Activated CD4-positive, alpha-beta T cell treated with anti-CD3 and anti-CD28 coated beads, Interleukin-2, amount 10 ng/mL, durations not matched to agents 7 days and 5 days (primary cell): ENCODE results near the gene NCAM1. TPM values are rescaled to one million over a fixed set of nuclear protein-coding genes. Genes with fewer than 3 reads are reported as not detected.
A peak's percentile ranks its signal among the peaks of the same experiment; 100 is the strongest.
"Not testable (repeated sequence)": the region's sequence is repeated elsewhere in the genome, so short reads cannot be mapped to it uniquely, and the experiment has no call there.

Experiments used
- CTCF ChIA-PET: fragments of 350-600 bp; sonication (Branson Sonifier 250); formaldehyde crosslinking; loops from one replicate; lab custom pipeline; 2021; ENCODE audit warnings: antibody characterized with exemption; lab: Charles Lee
- POLR2A ChIA-PET: fragments of 350-600 bp; sonication (Branson Sonifier 250); formaldehyde crosslinking; loops from one replicate; lab custom pipeline; 2021; ENCODE audit warnings: antibody characterized with exemption; lab: Charles Lee
- DNase-seq: peaks from one replicate; pipeline ENCODE4 v3.0.0-alpha.2; 2020
- H3K27ac Mint-ChIP-seq: one replicate; pipeline ENCODE4 v1.8.0; 2021; ENCODE audit warnings: mild to moderate bottlenecking, moderate library complexity, mixed read lengths
- H3K27me3 Mint-ChIP-seq: one replicate; pipeline ENCODE4 v1.8.0; 2021; ENCODE audit warnings: mixed read lengths
- H3K36me3 Mint-ChIP-seq: one replicate; pipeline ENCODE4 v1.8.0; 2021; ENCODE audit warnings: low read depth, mixed read lengths
- H3K4me1 Mint-ChIP-seq: one replicate; pipeline ENCODE4 v1.8.0; 2021; ENCODE audit warnings: mixed read lengths
- H3K4me3 Mint-ChIP-seq: one replicate; pipeline ENCODE4 v1.8.0; 2021; ENCODE audit warnings: mild to moderate bottlenecking, moderate library complexity, mixed read lengths
- H3K9me3 Mint-ChIP-seq: one replicate; pipeline ENCODE4 v1.8.0; 2021; ENCODE audit warnings: mixed read lengths
- total RNA-seq, 2 experiments: library from RNA; stranded (reverse); gene quantifications; one replicate each; pipeline ENCODE4 v1.2.3, GENCODE V29; 2021

The NCAM1 gene
- total RNA-seq, 2 experiments from 2014 or later, result 0.15 to 0.42 TPM

DNA sequence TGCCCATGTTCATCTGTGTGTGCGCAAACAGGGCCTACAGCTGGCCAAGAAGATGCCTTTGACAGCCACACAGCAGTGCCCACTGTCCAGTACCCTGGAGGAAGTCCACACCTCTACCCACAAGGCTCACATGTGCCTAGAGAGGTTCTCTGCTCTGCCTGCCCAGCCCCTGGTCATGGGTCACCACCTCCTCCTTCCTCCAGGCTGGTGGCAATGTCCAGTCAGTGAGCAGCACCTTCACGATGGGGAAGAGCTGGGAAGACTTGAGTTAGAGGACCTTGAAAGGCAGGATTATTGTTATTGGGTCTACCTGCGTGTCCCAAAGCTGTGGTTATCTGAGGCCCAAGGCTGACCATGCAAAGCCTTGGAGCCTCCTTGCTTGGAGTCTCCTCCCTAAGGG, 324.8 kb downstream of the NCAM1 start:
- Mint-ChIP-seq H3K27me3 (no peaks in the 10 kb centered on the region), H3K36me3 (no peaks in the 10 kb centered on the region), H3K4me1 (no peaks in the 10 kb centered on the region), H3K27ac (no peak overlapping the region), H3K4me3 (no peak overlapping the region), H3K9me3 (no peaks in the 10 kb centered on the region)
- DNase-seq, result no peak
- POLR2A ChIA-PET, result no interaction called here
- CTCF ChIA-PET, result interaction anchor here (0.5 to 0.7 kb wide), 2 partner anchors 10 to 442 kb away, joined by 3 to 5 read pairs; no protein-coding TSS in a partner anchor

DNA sequence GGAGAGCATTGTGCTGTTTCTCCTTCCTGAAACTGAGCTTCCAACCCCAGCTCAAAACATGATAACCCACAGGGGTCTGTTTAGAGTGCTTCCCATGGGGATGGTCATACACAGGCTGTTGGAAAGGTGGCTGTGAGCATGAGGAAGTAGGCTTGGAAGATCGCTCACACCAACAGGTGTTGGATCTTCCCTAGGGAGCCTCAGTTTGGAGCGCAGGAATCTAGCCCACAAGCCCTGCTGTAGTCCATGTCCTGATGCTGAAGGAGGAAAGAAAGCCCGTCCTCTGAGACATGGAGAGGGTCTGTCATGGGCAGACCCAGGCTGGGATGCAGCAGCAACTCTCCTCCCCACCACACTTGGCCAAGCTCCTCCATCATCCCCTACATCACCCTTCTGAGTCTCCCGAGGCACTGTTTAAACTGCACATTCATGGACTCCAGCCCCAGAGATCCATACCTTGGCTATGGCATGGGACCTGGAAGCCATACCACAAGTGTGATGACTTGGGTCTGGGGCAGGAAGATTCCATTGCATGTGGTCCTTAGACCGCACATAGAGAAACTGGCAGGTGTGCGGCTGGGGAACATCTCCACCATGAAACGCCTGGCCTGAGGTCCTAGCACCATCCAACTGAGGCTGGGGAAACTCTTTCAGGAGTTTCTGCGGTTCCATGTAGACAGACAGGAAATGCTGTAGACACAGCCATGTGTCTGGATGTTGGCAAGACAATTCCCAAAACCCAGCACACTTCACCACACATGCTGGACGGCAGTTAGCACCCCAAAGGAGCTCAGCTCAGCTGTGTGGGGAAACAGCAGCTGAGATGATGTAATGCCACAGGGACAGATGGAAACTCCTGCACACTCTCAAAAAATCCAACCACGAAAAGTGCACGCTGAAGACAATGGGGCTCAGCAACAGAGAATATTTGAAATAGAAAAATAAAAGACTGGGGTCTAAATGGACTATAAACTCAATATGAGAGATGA, 325.6 kb downstream of the NCAM1 start:
- H3K27me3 Mint-ChIP-seq, result no peaks in the 10 kb centered on the region
- H3K4me3 Mint-ChIP-seq, result no peak overlapping the region
- no peak overlapping the region for H3K27ac Mint-ChIP-seq
- CTCF ChIA-PET, result interaction anchor here (0.7 kb wide), 1 partner anchor 10 kb away, joined by 3 read pairs; no protein-coding TSS in a partner anchor
- POLR2A ChIA-PET, result no interaction called here
- H3K9me3 Mint-ChIP-seq, result no peaks in the 10 kb centered on the region
- H3K36me3 Mint-ChIP-seq, result no peaks in the 10 kb centered on the region
- DNase-seq, result no peak
- H3K4me1 Mint-ChIP-seq, result no peaks in the 10 kb centered on the region

DNA sequence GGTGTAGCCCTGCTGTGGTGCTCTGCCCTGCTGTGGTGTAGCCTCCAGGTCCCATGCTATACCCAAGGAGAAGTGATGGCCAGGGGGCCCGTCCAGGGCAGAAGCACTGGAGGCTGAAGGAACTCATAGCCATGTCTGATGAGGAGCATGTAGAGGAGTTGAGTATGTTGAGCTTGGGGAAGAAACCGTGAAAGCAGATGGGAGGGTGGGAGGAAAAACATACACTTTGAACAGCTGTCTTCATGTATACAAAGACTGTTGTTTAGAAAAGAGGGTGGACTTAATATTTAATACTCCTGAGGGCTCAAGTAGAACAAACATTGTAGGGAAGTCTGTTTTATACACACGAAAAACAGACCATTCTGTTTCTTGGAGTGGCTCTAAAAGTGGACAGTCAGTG, 326.6 kb downstream of the NCAM1 start:
- Mint-ChIP-seq H3K4me3 (no peak overlapping the region), H3K9me3 (no peaks in the 10 kb centered on the region), H3K27ac (no peak overlapping the region), H3K36me3 (no peaks in the 10 kb centered on the region), H3K27me3 (no peaks in the 10 kb centered on the region), H3K4me1 (no peaks in the 10 kb centered on the region)
- DNase-seq, result no peak
- ChIA-PET CTCF (interaction anchor here (2.8 kb wide), 1 partner anchor 699 kb away, joined by 17 read pairs; no protein-coding TSS in a partner anchor), POLR2A (no interaction called here)

DNA sequence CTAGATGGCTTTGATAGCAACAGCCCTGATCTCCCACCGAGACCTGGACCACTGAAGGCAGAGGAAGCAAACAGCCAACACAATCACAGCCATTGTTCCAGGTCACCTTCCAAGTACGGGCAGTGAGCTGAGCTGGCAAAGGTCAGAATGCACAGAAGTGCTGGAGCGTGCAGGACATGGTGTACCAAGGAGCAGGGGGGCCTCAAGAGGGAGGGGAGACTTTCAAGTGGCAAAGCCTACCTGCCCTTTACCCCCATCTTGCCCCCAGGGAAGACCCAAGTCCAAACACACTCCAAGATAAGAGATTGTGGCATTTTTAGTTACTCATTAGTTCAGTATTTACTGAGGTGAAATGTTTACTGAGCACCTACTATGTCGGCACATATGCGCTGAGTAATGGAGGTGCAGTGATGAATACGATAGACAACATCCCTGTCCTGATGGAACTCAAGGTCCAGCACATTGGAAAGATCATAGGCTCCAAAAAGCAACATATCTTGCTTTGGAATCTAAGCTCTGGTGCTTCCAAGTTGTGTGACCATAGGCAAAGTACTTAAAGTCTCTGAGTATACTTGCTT, 327.2 kb downstream of the NCAM1 start:
- ChIA-PET CTCF (interaction anchor here (1.5 to 2.8 kb wide), 2 partner anchors 700 to 999 kb away, joined by 4 to 17 read pairs; no protein-coding TSS in a partner anchor), POLR2A (no interaction called here)
- no peaks in the 10 kb centered on the region for H3K4me1 Mint-ChIP-seq
- no peaks in the 10 kb centered on the region for H3K9me3 Mint-ChIP-seq
- no peak overlapping the region for H3K4me3 Mint-ChIP-seq
- H3K27me3 Mint-ChIP-seq, result no peaks in the 10 kb centered on the region
- DNase-seq, result no peak
- H3K27ac Mint-ChIP-seq, result no peak overlapping the region
- no peaks in the 10 kb centered on the region for H3K36me3 Mint-ChIP-seq

DNA sequence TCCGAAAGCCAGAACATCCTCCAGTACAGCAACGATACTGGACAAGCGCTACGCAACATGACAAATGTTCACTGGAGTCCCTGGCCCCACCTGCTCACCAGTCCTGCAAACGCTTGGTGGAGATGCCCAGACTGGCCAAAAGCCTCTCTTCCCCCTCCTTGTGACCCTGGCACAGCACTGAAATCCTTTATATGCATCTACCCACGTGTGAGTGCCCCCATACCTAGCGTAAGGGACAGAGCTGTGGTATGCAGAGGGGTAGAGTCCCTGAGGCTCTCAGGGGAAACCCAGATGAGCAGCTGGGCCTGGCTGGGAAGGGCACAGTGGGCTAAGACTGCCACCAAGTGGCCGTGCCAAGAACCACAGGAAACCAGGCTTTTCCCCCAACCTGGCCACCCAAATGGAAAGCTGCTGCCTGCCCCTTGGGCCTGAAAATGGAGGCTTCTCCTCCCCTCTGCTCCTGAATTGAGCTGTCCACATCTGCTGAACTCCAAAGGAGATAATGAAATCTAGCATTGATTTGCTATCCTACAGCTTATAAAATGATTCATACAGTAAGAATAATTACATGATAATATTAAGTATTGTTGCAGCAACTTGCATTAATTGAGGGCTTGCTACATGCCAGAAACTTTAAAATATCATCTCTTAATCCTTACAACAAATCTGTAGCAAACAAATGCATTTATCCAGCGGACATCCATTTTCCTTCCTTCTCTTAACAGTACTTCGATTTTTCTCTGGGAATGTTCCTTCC, 328.4 kb downstream of the NCAM1 start:
- POLR2A ChIA-PET, result no interaction called here
- peak; percentile 63 for DNase-seq
- CTCF ChIA-PET, result interaction anchor here (0.6 to 2.8 kb wide), 10 partner anchors 9 to 1070 kb away, joined by 3 to 17 read pairs (median 4); partner anchors contain the start of gene TTC12
- H3K9me3 Mint-ChIP-seq, result no peaks in the 10 kb centered on the region
- no peaks in the 10 kb centered on the region for H3K36me3 Mint-ChIP-seq
- no peaks in the 10 kb centered on the region for H3K4me1 Mint-ChIP-seq
- H3K27ac Mint-ChIP-seq, result no peak overlapping the region
- H3K27me3 Mint-ChIP-seq, result peaks cover 2% of the 10 kb centered on the region
- H3K4me3 Mint-ChIP-seq, result no peak overlapping the region

DNA sequence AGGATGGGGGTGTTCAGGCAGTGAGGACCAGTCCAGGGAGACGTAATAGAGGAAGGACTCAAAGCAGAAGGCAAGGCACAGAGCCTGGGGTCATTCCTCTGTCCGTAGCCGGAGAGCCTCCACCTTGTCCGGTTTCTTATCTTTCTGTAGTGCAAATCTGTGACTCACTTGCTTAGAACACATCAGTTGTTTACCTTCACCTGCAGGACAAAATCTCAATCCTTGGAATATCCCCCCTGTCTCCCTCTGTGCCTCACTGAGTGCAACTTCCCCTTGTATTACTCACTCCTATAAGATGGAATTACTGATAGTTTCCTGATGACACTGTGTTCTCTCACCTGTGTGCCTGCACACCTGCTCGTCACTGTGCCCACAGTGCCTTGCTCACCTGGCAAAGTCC, 332.7 kb downstream of the NCAM1 start:
- Mint-ChIP-seq H3K9me3 (no peaks in the 10 kb centered on the region), H3K4me3 (no peak overlapping the region), H3K27me3 (peaks cover 10% of the 10 kb centered on the region), H3K36me3 (no peaks in the 10 kb centered on the region), H3K4me1 (no peaks in the 10 kb centered on the region), H3K27ac (no peak overlapping the region)
- no peak for DNase-seq
- ChIA-PET POLR2A (no interaction called here), CTCF (no interaction called here)

DNA sequence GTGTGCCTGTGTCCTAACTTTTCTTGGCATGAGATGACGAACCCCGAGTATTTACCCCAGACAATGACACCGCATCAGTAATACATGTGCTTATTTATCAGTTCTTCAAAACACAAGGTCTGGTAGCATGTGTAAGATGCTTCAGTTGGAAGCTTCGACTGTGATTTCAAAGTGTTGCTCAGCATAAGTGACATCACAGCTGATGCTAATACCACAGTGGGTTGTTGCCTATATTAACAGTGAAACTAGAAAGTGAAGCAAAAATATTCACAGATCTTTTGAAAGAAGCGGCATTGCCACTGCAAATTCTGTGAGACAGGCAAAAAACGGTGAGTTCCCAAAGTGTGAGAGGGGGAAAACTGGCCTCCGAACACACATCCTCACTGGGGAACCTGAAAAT, 334.8 kb downstream of the NCAM1 start:
- ChIA-PET POLR2A (no interaction called here), CTCF (interaction anchor here (1.2 kb wide), 1 partner anchor 10 kb away, joined by 3 read pairs; no protein-coding TSS in a partner anchor)
- no peak overlapping the region for H3K27ac Mint-ChIP-seq
- no peaks in the 10 kb centered on the region for H3K36me3 Mint-ChIP-seq
- H3K9me3 Mint-ChIP-seq, result no peaks in the 10 kb centered on the region
- H3K4me3 Mint-ChIP-seq, result no peak overlapping the region
- no peaks in the 10 kb centered on the region for H3K4me1 Mint-ChIP-seq
- no peak for DNase-seq
- peaks cover 27% of the 10 kb centered on the region for H3K27me3 Mint-ChIP-seq

DNA sequence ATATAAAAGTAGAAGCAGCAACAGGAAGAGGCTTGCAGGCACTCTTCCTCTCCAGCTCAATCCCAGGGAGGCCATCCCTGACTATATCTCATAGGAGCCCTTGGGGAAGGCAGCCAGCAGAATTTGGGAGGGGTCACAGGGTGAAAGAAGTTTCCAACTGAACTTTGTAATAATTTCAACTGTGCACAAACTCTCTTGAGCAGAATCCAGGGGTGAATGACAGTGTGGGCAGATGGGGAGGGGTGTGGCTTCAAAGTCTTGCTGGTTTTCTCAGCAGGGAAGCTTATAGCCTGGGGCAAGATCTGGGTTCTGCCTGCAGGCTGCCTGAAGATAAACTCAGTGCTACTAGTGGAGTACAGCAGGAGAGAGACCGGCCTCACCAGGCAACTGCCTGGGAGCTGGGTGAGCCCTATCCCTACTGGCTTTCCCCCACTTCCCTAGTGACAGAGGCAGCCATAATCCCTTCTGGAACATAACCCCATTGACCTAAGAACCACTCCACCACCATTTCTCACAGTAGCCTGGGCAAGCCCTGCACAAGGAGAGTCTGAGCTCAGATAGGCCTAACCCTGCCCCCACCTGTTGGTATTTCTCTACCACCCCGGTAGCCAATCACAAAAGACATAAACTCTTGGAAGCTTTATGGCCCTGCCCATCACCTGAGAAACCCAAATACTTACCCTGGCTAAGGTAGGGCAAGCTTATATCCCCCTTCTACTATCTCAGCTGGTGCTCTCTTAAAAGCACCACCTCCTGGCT, 335.4 kb downstream of the NCAM1 start:
- Mint-ChIP-seq H3K27me3 (peaks cover 28% of the 10 kb centered on the region), H3K36me3 (no peaks in the 10 kb centered on the region), H3K4me3 (no peak overlapping the region), H3K27ac (no peak overlapping the region), H3K4me1 (no peaks in the 10 kb centered on the region), H3K9me3 (no peaks in the 10 kb centered on the region)
- ChIA-PET POLR2A (no interaction called here), CTCF (interaction anchor here (1.2 kb wide), 1 partner anchor 10 kb away, joined by 3 read pairs; no protein-coding TSS in a partner anchor)
- DNase-seq, result no peak

DNA sequence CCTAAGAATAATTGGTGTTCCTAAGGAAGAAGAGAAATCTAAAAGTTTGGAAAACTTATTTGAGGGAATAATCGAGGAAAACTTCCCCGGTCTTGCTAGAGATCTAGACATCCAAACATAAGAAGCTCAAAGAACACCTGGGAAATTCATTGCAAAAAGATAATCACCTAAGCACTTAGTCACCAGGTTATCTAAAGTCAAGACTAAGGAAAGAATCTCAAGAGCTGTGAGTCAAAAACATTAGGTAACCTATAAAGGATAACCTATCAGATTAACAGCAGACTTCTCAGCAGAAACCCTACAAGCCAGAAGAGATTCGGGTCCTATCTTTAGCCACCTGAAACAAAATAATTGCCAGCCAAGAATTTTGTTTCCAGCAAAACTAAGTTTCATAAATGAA, 337.3 kb downstream of the NCAM1 start:
- POLR2A ChIA-PET, H3K27ac Mint-ChIP-seq, H3K9me3 Mint-ChIP-seq, H3K4me1 Mint-ChIP-seq, H3K36me3 Mint-ChIP-seq, H3K4me3 Mint-ChIP-seq, DNase-seq: not testable (repeated sequence)
- peaks cover 27% of the 10 kb centered on the region for H3K27me3 Mint-ChIP-seq
- CTCF ChIA-PET, result interaction anchor here (1.1 kb wide), 1 partner anchor 9 kb away, joined by 4 read pairs; no protein-coding TSS in a partner anchor

DNA sequence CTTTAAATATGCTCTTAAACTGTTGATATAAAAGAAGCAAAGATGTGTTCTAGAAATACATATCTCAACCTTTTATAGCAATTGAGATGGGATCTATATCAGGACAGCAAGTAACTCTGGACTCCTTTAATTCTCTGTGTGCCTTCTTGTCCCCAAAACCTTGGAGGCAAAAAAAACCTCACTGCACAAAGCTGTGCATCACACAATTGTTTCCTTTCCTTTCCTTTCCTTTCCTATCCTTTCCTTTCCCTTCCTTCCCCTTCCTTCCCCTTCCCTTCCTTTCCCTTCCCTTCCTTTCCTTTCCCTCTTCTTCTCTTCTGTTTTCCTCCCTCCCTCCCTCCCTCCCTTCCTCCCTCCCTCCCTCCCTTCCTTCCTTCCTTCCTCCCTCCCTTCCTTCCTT, 343.7 kb downstream of the NCAM1 start:
- no peaks in the 10 kb centered on the region for H3K9me3 Mint-ChIP-seq
- H3K36me3 Mint-ChIP-seq, result no peaks in the 10 kb centered on the region
- H3K27me3 Mint-ChIP-seq, result peaks cover 9% of the 10 kb centered on the region
- no peak overlapping the region for H3K27ac Mint-ChIP-seq
- DNase-seq, result no peak
- H3K4me3 Mint-ChIP-seq, result no peak overlapping the region
- POLR2A ChIA-PET, result no interaction called here
- CTCF ChIA-PET, result interaction anchor here (0.6 kb wide), 2 partner anchors 115 to 455 kb away, joined by 3 to 4 read pairs; no protein-coding TSS in a partner anchor
- H3K4me1 Mint-ChIP-seq, result no peaks in the 10 kb centered on the region

DNA sequence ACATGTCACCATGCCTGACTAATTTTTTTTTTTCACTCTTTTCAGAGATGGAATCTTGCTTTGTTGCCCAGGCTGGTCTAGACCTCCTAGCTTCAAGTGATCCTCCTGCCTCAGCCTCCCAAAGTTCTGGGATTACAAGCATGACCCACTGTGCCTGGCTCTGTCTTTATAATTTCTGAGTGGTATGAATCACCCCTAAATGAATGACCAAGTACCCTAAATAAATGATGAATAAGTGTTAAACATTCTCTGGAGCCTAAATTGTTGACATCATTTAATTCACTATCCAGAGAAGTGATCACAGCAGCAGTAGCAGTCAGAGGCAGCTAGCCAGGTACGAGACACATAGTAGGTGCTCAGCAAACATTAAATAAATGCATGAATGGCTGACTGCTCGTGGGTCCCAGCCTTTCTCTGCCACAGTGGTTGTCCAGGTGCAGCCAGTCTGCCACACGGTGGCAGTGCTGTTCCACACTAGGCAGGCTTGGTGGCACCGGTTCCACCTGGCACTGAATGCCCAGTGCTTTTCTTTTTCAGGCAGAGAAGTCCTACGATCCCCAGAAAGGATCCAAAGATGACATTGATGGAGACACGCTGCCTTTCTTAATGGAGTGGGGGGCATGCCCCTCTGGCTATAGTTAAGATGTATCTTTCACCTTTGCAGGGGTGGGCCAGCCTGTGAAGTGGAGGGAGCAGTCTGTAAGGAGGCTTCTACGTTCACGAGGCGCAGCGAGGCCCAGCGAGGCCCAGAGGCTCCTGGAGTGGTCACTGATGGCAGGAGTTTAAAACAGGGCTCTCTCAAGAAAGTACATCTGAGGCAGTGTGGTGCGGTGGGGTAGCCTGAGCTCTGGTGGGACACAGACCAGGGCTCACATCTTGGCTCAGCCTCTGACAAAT, 344.5 kb downstream of the NCAM1 start:
- H3K27me3 Mint-ChIP-seq, result peaks cover 3% of the 10 kb centered on the region
- POLR2A ChIA-PET, result no interaction called here
- no peaks in the 10 kb centered on the region for H3K9me3 Mint-ChIP-seq
- H3K27ac Mint-ChIP-seq, result no peak overlapping the region
- no peaks in the 10 kb centered on the region for H3K4me1 Mint-ChIP-seq
- CTCF ChIA-PET, result interaction anchor here (0.6 to 1.0 kb wide), 4 partner anchors 115 to 478 kb away, joined by 3 to 4 read pairs (median 3); no protein-coding TSS in a partner anchor
- DNase-seq, result peak; percentile 79
- H3K36me3 Mint-ChIP-seq, result no peaks in the 10 kb centered on the region
- no peak overlapping the region for H3K4me3 Mint-ChIP-seq
